SU-DHL-6 (cell line): Measurements from ENCODE around the gene MDC1.
A peak's percentile ranks its signal among the peaks of the same experiment; 100 is the strongest.

Source experiments
- H2AFZ ChIP-seq: fragments of 200-600 bp; sonication (generic); 2 replicates; pipeline ENCODE4 v1.6.1; 2014; ENCODE audit warnings: low read depth, mild to moderate bottlenecking, moderate library complexity, mixed read lengths, antibody characterized with exemption, low read length; ENCODE audit not compliant: severe bottlenecking
- H3F3A ChIP-seq: fragments of 200-600 bp; shearing (Covaris generic); 2 replicates; pipeline ENCODE4 v1.6.0; 2016; ENCODE audit warnings: antibody characterized with exemption, mild to moderate bottlenecking; ENCODE audit not compliant: insufficient read depth
- H3K27ac ChIP-seq: fragments of 200-600 bp; sonication (generic); 2 replicates; pipeline ENCODE4 v1.5.1; 2016; ENCODE audit warnings: low read depth, mild to moderate bottlenecking, low read length, moderate library complexity, mixed read lengths
- H3K27me3 ChIP-seq: fragments of 200-600 bp; sonication (generic), shearing (Covaris generic); 2 replicates; pipeline ENCODE4 v1.6.0; 2014; ENCODE audit warnings: mild to moderate bottlenecking, low read length
- H3K36me3 ChIP-seq: fragments of 200-600 bp; sonication (generic); 2 replicates; pipeline ENCODE4 v1.6.1; 2014; ENCODE audit warnings: mild to moderate bottlenecking, low read length, mixed read lengths
- H3K4me2 ChIP-seq: fragments of 300-600, 200-600 bp; shearing (Covaris generic), sonication (generic); 2 replicates; pipeline ENCODE4 v1.6.0; 2014; ENCODE audit warnings: low read length, low read depth, mild to moderate bottlenecking; ENCODE audit not compliant: poor library complexity, severe bottlenecking
- H3K4me3 ChIP-seq: fragments of 200-600 bp; sonication (generic); 2 replicates; pipeline ENCODE4 v1.5.1; 2014; ENCODE audit warnings: antibody characterized with exemption, low read length, mild to moderate bottlenecking, mixed read lengths; ENCODE audit not compliant: insufficient read depth, poor library complexity, severe bottlenecking
- H3K79me2 ChIP-seq: fragments of 200-600 bp; sonication (generic); 2 replicates; pipeline ENCODE4 v1.6.1; 2014; ENCODE audit warnings: mild to moderate bottlenecking, low read length, moderate library complexity; ENCODE audit not compliant: insufficient read depth
- H3K9ac ChIP-seq: fragments of 200-600 bp; sonication (generic); 2 replicates; pipeline ENCODE4 v1.7.0; 2014; ENCODE audit warnings: mild to moderate bottlenecking, low read length
- H3K9me2 ChIP-seq: fragments of 200-600 bp; sonication (generic); replicated peaks from 2 replicates; pipeline ENCODE4 v1.6.1; 2014; ENCODE audit warnings: low read length; ENCODE audit not compliant: insufficient read depth
- H3K9me3 ChIP-seq: fragments of 200-600 bp; sonication (generic); 2 replicates; pipeline ENCODE4 v1.6.1; 2014; ENCODE audit warnings: low read length, mixed read lengths; ENCODE audit not compliant: insufficient read depth
- H4K20me1 ChIP-seq: fragments of 200-600 bp; sonication (generic); 2 replicates; pipeline ENCODE4 v1.6.1; 2014; ENCODE audit warnings: low read depth, mild to moderate bottlenecking, antibody characterized with exemption, low read length, moderate library complexity, mixed read lengths
- CTCF ChIP-seq: fragments of 200-600 bp; sonication (generic); IDR thresholded peaks from one replicate; pipeline ENCODE4 v1.5.1; 2017; ENCODE audit warnings: antibody characterized with exemption, mild to moderate bottlenecking, low read length, moderate library complexity; ENCODE audit not compliant: insufficient read depth, poor library complexity, severe bottlenecking
- EZH2phosphoT487 ChIP-seq: fragments of 200-600 bp; sonication (generic), shearing (Covaris generic); conservative IDR thresholded peaks from 2 replicates; pipeline ENCODE4 v1.6.1; 2018; ENCODE audit warnings: mild to moderate bottlenecking, antibody characterized with exemption, low read length, moderate library complexity, mixed read lengths

The MDC1 gene

DNA sequence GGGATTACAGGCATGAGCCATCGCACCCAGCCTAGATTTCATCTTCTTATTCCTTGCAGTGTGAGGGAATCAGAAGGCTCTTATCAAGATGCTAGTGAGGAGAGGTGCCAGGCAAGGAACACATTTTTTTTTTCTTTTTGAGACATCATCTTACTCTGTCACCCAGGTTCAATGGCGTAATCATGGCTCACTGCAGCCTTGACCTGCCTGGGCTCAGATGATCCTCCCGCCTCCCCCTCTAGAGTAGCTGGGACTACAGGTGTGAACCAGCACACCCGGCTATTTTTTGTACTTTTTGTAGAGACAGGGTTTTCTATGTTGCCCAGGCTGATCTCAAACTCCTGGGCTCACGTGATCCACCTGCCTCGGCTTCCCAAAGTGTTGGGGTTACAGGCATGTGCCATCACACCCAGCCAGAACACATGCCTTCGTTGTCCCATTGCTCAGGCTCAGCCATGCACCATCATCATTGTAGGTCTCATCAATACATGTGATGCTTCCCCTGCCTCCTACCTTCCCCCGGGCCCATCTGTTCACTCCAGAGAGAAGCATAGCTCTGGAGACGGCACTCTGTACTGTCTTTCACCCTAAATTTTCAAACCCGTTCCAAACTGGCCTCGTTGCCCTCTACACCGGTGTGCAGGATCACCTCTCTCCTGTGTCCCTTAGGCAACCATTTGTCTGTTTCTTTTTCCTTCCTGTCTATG, 15.3 kb upstream of the MDC1 start:
- no peaks in the 10 kb centered on the region for H3K27me3 ChIP-seq
- TF ChIP-seq CTCF, result no peak
- TF ChIP-seq EZH2phosphoT487, result no peak
- no peaks in the 10 kb centered on the region for H3K79me2 ChIP-seq
- H3K9me3 ChIP-seq, result no peaks in the 10 kb centered on the region
- no peak overlapping the region for H2AFZ ChIP-seq
- H4K20me1 ChIP-seq, result no peaks in the 10 kb centered on the region
- no peaks in the 10 kb centered on the region for H3K9me2 ChIP-seq
- H3K27ac ChIP-seq, result no peak overlapping the region
- no peak overlapping the region for H3K4me2 ChIP-seq
- no peak overlapping the region for H3K9ac ChIP-seq
- no peak overlapping the region for H3K4me3 ChIP-seq
- 0 out of 2 replicates have a peak, but pooled peaks cover 5% of the 10 kb centered on the region for H3K36me3 ChIP-seq
- H3F3A ChIP-seq, result peaks cover 30% of the 10 kb centered on the region

DNA sequence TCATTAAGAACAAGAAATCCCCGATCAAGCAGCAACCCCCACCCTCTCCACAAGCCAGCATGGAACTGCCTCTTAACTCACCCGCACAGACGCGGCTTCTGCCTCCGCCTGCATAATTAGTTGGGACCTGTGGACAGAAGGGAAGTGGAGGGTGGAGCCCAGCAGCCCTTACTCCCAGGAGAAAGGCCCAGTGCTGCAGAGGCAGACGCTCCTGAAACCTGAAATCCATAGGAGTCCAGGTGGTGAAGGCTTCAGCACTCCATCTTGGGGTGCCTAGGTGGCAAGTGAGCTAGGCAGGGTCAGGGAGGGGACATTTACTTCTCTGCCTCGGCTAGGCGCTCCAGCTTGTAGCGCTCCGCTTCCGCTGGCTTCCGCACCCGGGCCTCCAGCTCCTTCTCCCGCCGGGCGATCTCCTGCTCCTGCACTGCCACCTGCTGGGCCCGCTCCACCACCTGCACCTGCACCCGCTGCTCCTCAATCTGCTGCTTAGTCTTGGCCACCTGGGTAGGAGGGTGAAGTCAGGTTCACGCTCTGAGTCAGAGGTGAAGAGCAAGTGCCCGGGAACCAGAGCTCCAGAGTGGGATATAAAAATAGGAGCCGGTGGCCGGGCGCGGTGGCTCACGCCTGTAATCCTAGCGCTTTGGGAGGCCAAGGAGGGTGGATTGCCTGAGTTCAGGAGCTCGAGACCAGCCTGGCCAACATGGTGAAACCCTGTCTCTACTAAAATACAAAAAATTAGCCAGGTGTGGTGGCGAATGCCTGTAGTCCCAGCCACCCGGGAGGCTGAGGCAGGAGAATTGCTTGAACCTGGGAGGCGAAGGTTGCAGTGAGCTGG, 13.7 kb upstream of the MDC1 start:
- Histone ChIP-seq H3K9me2 (no peaks in the 10 kb centered on the region), H3K9ac (peak overlapping the region; percentile 52), H2AFZ (peak overlapping the region; percentile 36), H3F3A (peaks cover 44% of the 10 kb centered on the region), H3K27me3 (no peaks in the 10 kb centered on the region), H3K4me2 (peak overlapping the region; percentile 55), H3K27ac (peak overlapping the region; percentile 33), H3K36me3 (0 out of 2 replicates have a peak, but pooled peaks cover 5% of the 10 kb centered on the region), H3K79me2 (no peaks in the 10 kb centered on the region), H3K9me3 (no peaks in the 10 kb centered on the region), H4K20me1 (no peaks in the 10 kb centered on the region), H3K4me3 (peak overlapping the region; percentile 15)
- no peak for TF ChIP-seq EZH2phosphoT487
- TF ChIP-seq CTCF, result peak; percentile 99

DNA sequence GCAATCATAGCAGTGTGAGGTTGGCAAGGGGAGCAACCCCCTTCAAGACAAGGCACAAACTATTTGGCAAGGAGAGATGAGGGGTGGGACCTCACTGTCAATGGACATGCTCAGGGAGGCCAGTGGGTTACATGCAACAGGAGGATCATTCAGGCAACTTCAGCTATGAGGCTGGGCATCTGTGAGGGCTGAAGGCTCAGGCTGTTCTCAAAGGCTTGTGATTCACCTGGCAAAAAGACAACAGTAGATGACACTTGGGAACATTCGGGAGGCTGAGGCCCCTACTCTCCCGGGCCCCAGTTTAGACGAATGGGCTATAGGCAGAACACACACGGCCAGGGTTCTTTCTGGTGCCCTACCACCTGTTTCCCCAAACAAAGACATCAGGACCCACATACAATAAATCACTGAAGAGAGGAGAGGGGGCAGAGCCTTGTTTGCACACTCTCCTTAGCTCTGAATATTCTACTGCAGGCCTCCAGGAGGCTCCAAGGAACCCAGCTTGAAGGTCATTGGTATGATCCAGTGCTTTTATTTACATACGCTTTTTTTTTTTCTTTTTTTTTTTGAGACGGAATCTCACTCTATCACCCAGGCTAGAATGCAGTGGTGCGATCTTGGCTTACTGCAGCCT, 11.0 kb upstream of the MDC1 start:
- no peak for TF ChIP-seq EZH2phosphoT487
- TF ChIP-seq CTCF, result no peak

More for the DNA sequence above, 11.0 kb upstream of the MDC1 start:
- H3K4me2 ChIP-seq, result no peak overlapping the region
- no peaks in the 10 kb centered on the region for H3K27me3 ChIP-seq
- H3K9me3 ChIP-seq, result no peaks in the 10 kb centered on the region
- H4K20me1 ChIP-seq, result peaks cover 7% of the 10 kb centered on the region
- no peaks in the 10 kb centered on the region for H3K9me2 ChIP-seq
- H3K9ac ChIP-seq, result no peak overlapping the region
- H3F3A ChIP-seq, result peaks cover 72% of the 10 kb centered on the region
- H3K79me2 ChIP-seq, result peaks cover 15% of the 10 kb centered on the region
- H3K27ac ChIP-seq, result no peak overlapping the region
- H2AFZ ChIP-seq, result no peak overlapping the region
- H3K4me3 ChIP-seq, result no peak overlapping the region
- H3K36me3 ChIP-seq, result peaks cover 26% of the 10 kb centered on the region
